Ascending aorta (tissue), 2 donors: Measurements from ENCODE around the gene ZNF581. TPM values are rescaled to one million over a fixed set of nuclear protein-coding genes. Genes with fewer than 3 reads are reported as not detected.
A peak's percentile ranks its signal among the peaks of the same experiment; 100 is the strongest.

Experiments used
- DNase-seq, 2 donors: peaks; one replicate each; pipeline ENCODE4 v3.0.0-alpha.2; 2019; ENCODE audit warnings: low spot score in 2 of 2
- H3K27ac ChIP-seq, 2 donors: fragments of 200-600 bp; sonication (generic); one replicate each; pipeline ENCODE4 v1.5.1; 2016 to 2017; ENCODE audit warnings: mild to moderate bottlenecking in 1 of 2
- H3K27me3 ChIP-seq: fragments of 200-600 bp; sonication (generic); one replicate; pipeline ENCODE4 v1.5.1; 2017
- H3K36me3 ChIP-seq, 2 donors: fragments of 200-600 bp; sonication (generic); one replicate each; pipeline ENCODE4 v1.5.1; 2016
- H3K4me1 ChIP-seq, 2 donors: fragments of 200-600 bp; sonication (generic); one replicate each; pipeline ENCODE4 v1.5.1; 2016 to 2017; ENCODE audit warnings: mild to moderate bottlenecking in 1 of 2
- H3K4me3 ChIP-seq, 2 donors: fragments of 200-600 bp; sonication (generic); one replicate each; pipeline ENCODE4 v1.5.1; 2016 to 2017; ENCODE audit warnings: mild to moderate bottlenecking in 1 of 2
- H3K9me3 ChIP-seq, 2 donors: fragments of 200-600 bp; sonication (generic); one replicate each; pipeline ENCODE4 v1.5.1; 2016
- CTCF ChIP-seq, 3 experiments: fragments of 200-600 bp in 2 of 3; fragments of 450-650 bp in 1 of 3; sonication (generic) in 2 of 3; IDR thresholded peaks; one replicate each; pipeline ENCODE4 v1.5.1; 2016 to 2019; ENCODE audit warnings: antibody characterized with exemption in 3 of 3, mild to moderate bottlenecking in 1 of 3, moderate library complexity in 1 of 3
- intact Hi-C: fragments of 100-400 bp; cut with DNase I; formaldehyde crosslinking; loops from one replicate; pipeline ENCODE4 v1.15.1; 2023
- total RNA-seq: library from RNA; depleted of rRNA; stranded (reverse); fragments of >200 nt; gene quantifications from one replicate; pipeline ENCODE4 v1.1.0, GENCODE V29; 2016

The ZNF581 gene
- total RNA-seq, 1 donor from 2014 or later = 12.1 TPM

- H3K27ac ChIP-seq = peak overlapping the region in 1 of 2 donors; percentile 99
- H3K27me3 ChIP-seq = no peaks in the 10 kb centered on the region
- no peak for TF ChIP-seq CTCF (IDR thresholded peaks at IDR 0.05)
- peaks cover 3 to 13% of the 10 kb centered on the region in 2 donors for H3K4me1 ChIP-seq
- H3K36me3 ChIP-seq = peaks cover 2 to 3% of the 10 kb centered on the region in 2 donors
- intact Hi-C loops = loop anchor here (10.0 kb wide), 1 partner anchor 318 kb away; the partner anchor contains the start of genes BRSK1 and HSPBP1
- H3K9me3 ChIP-seq = no peaks in the 10 kb centered on the region
- H3K4me3 ChIP-seq = no peak overlapping the region
- no peak for DNase-seq
Measured at GRCh38 chr19:55602104-55603001, 41.1 kb upstream of the ZNF581 start.

GRCh38 chr19:55603115-55603514, 40.3 kb upstream of the ZNF581 start:
- DNase-seq = no peak
- no peaks in the 10 kb centered on the region for H3K27me3 ChIP-seq
- no peaks in the 10 kb centered on the region for H3K9me3 ChIP-seq
- intact Hi-C loops = loop anchor here (10.0 kb wide), 1 partner anchor 318 kb away; the partner anchor contains the start of genes BRSK1 and HSPBP1
- H3K27ac ChIP-seq = no peak overlapping the region
- H3K36me3 ChIP-seq = peaks cover 0 to 3% of the 10 kb centered on the region in 2 donors
- no peak for TF ChIP-seq CTCF (IDR thresholded peaks at IDR 0.05)
- H3K4me3 ChIP-seq = no peak overlapping the region
- peaks cover 3 to 13% of the 10 kb centered on the region in 2 donors for H3K4me1 ChIP-seq

GRCh38 chr19:55603581-55604292, 39.7 kb upstream of the ZNF581 start:
- no peaks in the 10 kb centered on the region for H3K9me3 ChIP-seq
- intact Hi-C loops = loop anchor here (10.0 kb wide), 1 partner anchor 319 kb away; the partner anchor contains the start of genes BRSK1 and HSPBP1
- H3K36me3 ChIP-seq = peaks cover 0 to 3% of the 10 kb centered on the region in 2 donors
- H3K27ac ChIP-seq = peak overlapping the region; percentile 92 to 98
- no peak for DNase-seq
- TF ChIP-seq CTCF (IDR thresholded peaks at IDR 0.05) = no peak
- H3K4me3 ChIP-seq = peak overlapping the region in 1 of 2 donors; percentile 91
- H3K27me3 ChIP-seq = no peaks in the 10 kb centered on the region
- peaks cover 3 to 13% of the 10 kb centered on the region in 2 donors for H3K4me1 ChIP-seq

- peak overlapping the region; percentile 91 to 93 for H3K4me3 ChIP-seq
- intact Hi-C loops = loop anchor here (1.0 to 10.0 kb wide), 3 partner anchors 19 to 320 kb away; partner anchors contain the start of genes BRSK1, HSPBP1 and ZNF784
- H3K9me3 ChIP-seq = no peaks in the 10 kb centered on the region
- peaks cover 3 to 13% of the 10 kb centered on the region in 2 donors for H3K4me1 ChIP-seq
- H3K36me3 ChIP-seq = peaks cover 0 to 12% of the 10 kb centered on the region in 2 donors
- TF ChIP-seq CTCF (IDR thresholded peaks at IDR 0.05) = no peak
- peak overlapping the region; percentile 92 to 98 for H3K27ac ChIP-seq
- no peaks in the 10 kb centered on the region for H3K27me3 ChIP-seq
- DNase-seq = peak; percentile 89 to 98
Measured at GRCh38 chr19:55605207-55605636, 38.2 kb upstream of the ZNF581 start.
